Stimulated activated CD4-positive, alpha-beta T cell treated with anti-CD3 and anti-CD28 coated beads, Interleukin-1b, Interleukin-23, amount 100 ng/mL, for 24 hours (primary cell): ENCODE measurements around the gene PI4K2B.
"Not testable (repeated sequence)": the region's sequence is repeated elsewhere in the genome, so short reads cannot be mapped to it uniquely, and the experiment has no call there.

Source experiments
- DNase-seq, 4 experiments: peaks; one replicate each; pipeline ENCODE4 v3.0.0-alpha.2; 2020; ENCODE audit warnings: low read depth in 4 of 4, low spot score in 1 of 4

Gene PI4K2B

GRCh38 chr4:25302626-25303025 is 68.8 kb downstream of the PI4K2B start:
- no peak for DNase-seq

- DNase-seq = no peak
Measured at GRCh38 chr4:25303578-25303977, 69.7 kb downstream of the PI4K2B start.

- no peak for DNase-seq
Measured at GRCh38 chr4:25306518-25307057, 72.8 kb downstream of the PI4K2B start.

GRCh38 chr4:25307596-25307995 is 73.8 kb downstream of the PI4K2B start:
- no peak for DNase-seq

- DNase-seq = no peak
Measured at GRCh38 chr4:25308306-25308705, 74.5 kb downstream of the PI4K2B start.

GRCh38 chr4:25308761-25309160 is 74.9 kb downstream of the PI4K2B start:
- no peak for DNase-seq

- no peak for DNase-seq
Measured at GRCh38 chr4:25310066-25310802, 76.4 kb downstream of the PI4K2B start.

- no peak for DNase-seq
Measured at GRCh38 chr4:25310803-25311166, 77.0 kb downstream of the PI4K2B start.

- DNase-seq = peak; percentile 77 to 82 (median 80)
Measured at GRCh38 chr4:25312496-25313200, 78.8 kb downstream of the PI4K2B start, which contains the start of gene ZCCHC4. Gene ZCCHC4, plus strand, starts transcription at chr4:25312774. Its CDS starts 36 bp downstream, at chr4:25312810.

GRCh38 chr4:25313201-25313895 is 79.5 kb downstream of the PI4K2B start:
- DNase-seq = no peak

GRCh38 chr4:25320336-25320735 is 86.5 kb downstream of the PI4K2B start:
- no peak for DNase-seq

GRCh38 chr4:25320773-25321172 is 86.9 kb downstream of the PI4K2B start:
- DNase-seq = no peak

GRCh38 chr4:25321703-25322102 is 87.9 kb downstream of the PI4K2B start:
- DNase-seq = no peak

GRCh38 chr4:25328463-25328862 is 94.6 kb downstream of the PI4K2B start:
- DNase-seq = not testable (repeated sequence)
